CMK (cell line): ENCODE results near the gene PI4K2A.
"Not testable (repeated sequence)": the region's sequence is repeated elsewhere in the genome, so short reads cannot be mapped to it uniquely, and the experiment has no call there.

ENCODE experiments used
- DNase-seq: peaks from one replicate; pipeline ENCODE4 v3.0.0-alpha.2; 2010; ENCODE audit warnings: low read depth

The PI4K2A gene

DNA sequence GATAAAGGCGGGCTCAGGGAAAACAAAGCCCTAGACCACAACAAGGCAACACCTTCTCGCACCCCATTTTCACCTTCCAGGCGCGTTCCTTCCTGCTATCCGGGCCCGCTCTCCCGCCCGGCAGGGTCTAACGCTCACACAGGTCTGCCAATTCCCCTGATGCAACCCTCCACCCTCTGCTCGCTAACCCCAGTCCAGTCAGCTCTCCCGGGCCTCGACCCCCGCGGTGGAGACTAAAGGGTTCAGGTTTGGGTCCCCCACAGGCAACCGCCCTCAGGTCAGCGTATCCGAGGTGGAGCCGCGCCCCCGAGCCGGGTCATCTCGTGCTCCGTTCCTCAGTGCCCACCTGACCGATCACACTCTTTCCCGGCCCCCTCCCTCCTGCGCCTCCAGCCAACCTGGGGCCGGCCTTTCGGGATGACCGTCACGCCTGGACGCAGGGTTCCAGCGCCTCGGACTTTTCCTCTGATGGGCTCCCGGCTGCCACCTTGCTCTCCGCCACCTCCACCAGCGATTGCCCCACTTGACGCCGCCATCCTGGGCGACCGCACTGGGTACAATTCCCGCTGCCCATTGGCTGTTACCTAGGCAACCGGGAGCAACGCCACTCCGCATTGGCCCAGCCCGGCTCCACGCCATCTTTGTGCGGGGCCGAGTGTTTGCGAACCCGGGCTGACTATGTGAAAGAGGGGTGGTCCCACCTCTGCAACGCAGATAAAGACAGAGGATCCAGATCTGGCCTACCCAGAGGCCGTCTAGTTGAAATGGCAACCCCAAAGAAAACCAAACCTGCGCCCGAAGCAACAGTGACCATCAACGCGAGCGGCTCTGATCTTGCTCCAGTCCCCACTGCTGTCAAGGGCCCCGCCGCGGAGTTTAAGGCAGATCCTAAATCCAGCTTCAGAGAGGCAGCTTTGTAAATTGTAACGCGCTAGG lies 7.3 kb upstream of the PI4K2A start, which contains the start of gene MORN4:
MORN4 (minus strand) TSS at position 552 of the 936 bp plus-strand sequence. CDS start 13,847 bp downstream, outside the sequence.
- DNase-seq, result peak; percentile 59

DNA sequence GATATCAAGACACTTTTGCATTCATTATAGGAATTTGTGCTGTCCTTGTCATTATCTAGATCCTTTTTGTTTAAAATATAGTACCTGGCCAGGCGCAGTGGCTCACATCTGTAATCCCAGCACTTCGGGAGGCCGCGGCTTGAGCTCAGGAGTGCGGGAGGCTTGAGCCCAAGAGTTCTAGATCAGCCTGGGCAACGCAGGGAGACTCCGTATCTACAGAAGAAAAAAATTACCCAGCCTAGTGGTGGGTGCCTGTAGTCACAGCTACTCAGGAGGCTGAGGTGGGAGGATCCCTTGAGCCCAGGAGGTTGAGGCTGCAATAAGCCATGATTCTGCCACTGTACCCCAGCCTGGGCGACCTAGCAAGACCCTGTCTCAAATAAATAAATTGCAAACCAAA lies 6.5 kb upstream of the PI4K2A start:
- no peak for DNase-seq

DNA sequence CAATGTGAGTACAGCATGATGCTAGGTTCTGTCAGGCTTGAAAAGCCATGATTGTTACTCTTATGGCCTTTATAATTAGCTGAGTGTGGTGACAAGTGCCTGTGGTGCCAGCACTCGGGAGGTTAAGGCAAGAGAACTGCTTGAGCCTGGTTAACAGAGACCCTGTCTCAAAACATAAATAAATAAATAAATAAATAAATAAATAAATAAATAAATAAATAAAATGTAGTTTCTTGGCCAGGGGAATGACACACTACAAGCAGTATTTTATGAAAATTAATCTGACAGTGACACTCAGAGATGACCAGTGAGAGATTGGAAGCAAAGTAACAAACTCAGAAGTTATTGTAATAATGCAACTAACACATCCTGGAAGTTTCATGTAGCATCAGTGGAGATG lies 4.9 kb upstream of the PI4K2A start:
- no peak for DNase-seq

DNA sequence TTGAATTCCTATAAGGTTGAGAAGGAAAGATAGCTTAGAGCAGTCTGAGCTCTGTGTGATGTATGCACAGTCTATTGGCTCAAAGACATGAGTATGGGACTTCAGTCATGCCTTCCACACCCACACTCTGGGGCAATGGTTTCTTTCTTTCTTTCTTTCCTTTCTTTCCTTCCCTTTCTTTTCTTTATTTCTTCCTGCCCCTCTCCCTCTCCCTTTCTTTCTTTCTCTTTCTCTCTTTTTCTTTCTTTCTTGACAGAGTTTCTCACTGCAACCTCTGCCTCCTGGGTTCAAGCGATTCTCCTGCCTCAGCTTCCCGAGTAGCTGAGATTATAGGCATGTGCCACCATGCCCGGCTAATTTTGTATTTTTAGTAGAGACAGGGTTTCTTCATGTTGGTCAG lies 1.4 kb upstream of the PI4K2A start:
- not testable (repeated sequence) for DNase-seq

DNA sequence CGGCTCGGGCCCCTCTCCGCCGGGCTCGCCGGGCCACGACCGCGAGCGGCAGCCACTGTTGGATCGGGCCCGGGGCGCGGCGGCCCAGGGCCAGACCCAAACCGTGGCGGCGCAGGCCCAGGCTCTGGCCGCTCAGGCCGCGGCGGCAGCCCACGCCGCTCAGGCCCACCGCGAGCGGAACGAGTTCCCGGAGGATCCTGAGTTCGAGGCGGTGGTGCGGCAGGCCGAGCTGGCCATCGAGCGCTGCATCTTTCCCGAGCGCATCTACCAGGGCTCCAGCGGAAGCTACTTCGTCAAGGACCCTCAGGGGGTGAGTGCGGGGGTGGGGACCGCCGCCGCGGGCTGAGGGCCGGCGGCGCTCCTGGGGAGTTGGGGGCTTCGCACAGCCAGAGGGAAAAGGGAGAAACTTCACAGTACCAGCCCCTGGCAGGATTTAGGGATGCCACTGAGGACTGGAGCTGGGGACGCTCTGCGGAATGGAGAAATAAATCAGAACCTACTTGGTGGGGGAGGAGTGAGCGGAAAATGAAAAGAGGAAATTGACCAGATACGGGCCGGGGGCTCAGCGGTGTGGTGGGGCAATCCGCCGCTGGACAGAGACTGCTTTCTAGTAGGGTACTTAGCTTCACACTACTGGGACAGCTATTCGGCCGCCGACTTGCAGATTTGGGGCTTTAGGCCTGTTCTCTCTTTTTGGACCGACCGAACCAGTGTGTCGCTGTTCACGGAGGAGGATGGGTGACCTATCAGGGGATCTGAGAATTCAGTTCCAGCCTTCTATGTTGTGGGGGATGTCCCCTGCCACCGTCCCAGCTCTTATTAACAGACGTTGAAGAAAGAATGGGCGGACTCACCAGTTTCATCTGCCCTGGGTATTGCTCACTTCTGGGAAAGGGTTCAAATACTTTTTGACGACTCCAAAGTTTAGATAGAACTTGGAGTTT lies 669 bp downstream of the PI4K2A start:
- no peak for DNase-seq

DNA sequence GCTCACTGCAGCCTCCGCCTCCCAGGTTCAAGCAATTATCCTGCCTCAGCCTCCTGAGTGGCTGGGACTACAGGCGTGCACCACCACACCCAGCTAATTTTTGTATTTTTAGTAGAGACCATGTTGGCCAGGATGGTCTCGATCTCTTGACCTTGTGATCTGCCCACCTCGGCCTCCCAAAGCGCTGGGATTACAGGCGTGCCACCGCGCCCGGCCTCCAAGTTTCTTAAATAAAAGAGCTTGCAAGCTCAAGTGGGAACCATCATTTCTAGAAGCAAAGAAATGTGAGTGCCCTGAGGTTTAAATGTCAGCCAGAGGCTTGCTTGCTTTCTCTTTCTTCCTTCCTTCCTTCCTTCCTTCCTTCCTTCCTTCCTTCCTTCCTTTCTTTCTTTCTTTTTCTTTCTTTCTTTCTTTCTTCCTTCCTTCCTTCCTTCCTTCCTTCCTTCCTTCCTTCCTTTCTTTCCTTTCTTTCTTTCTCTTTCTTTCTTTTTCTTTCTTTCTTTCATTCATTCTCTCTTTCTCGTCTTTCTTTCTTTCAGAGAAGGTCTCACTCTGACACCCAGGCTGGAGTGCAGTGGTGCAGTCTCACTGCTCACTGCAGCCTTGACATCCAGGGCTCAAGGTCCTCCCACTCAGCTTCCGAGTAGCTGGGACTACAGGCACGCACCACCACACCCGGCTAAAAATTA lies 2.1 kb downstream of the PI4K2A start:
- DNase-seq, result not testable (repeated sequence)

DNA sequence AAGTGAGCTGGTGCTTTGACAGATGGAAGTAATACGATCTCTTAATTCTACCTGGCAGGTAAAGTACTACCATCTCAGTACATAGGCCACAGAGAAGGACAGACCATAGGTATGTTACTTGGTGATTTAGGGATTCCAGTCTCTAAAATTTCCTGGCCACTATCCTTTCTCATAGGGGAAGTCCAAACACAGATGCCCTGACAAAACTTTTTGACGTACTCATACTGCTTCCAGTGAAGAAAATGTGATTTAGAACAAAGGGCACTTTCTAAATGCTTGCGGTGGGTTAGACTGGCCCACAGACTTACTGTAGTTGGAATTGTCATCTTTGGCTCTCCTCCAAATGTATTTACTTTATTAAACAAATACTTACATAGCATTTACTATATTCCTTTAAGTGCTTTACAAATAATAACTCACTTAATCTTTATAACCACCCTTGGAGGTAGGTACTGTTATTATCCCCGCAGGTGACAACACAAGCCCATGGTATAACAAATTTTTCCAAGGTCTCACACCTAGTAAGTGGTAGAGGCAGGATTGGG lies 3.0 kb downstream of the PI4K2A start:
- no peak for DNase-seq

DNA sequence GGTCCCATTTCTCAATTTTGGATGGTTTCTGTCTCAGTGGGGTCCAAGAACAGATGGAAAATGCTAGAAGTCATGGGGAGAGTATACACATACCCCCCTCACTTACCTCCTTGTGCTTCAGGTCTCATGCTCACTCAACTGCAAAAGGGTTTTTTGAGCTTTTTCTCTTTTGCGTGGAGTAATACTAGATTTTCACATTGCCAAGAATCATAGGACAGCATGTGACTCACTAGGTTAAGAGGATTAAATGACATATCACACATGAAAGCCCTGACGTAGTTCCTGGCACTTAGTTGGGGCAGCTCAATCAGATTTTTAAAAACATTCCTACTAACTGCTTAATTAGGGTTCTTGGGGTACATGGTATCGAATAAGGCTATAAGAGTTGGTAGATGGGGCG lies 4.5 kb downstream of the PI4K2A start:
- DNase-seq, result no peak

DNA sequence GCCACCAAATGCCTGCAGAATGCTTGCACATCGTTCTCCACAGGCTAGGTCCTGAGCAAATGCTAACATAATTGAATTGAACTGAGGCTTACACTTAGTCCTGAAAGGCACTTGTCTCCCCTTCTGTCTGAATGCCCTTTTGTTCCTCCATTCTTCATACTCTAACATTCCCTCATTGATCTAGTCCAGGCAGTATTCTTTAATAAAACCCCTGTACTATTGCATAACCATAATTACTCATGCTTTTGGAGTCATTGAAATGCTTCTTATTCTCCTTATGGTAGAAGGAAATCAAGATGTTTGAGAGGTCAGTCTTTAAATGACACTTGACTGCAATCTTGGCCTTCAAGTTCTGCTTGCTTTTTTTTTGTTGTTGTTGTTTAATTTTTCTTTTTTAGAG lies 7.1 kb downstream of the PI4K2A start:
- no peak for DNase-seq

DNA sequence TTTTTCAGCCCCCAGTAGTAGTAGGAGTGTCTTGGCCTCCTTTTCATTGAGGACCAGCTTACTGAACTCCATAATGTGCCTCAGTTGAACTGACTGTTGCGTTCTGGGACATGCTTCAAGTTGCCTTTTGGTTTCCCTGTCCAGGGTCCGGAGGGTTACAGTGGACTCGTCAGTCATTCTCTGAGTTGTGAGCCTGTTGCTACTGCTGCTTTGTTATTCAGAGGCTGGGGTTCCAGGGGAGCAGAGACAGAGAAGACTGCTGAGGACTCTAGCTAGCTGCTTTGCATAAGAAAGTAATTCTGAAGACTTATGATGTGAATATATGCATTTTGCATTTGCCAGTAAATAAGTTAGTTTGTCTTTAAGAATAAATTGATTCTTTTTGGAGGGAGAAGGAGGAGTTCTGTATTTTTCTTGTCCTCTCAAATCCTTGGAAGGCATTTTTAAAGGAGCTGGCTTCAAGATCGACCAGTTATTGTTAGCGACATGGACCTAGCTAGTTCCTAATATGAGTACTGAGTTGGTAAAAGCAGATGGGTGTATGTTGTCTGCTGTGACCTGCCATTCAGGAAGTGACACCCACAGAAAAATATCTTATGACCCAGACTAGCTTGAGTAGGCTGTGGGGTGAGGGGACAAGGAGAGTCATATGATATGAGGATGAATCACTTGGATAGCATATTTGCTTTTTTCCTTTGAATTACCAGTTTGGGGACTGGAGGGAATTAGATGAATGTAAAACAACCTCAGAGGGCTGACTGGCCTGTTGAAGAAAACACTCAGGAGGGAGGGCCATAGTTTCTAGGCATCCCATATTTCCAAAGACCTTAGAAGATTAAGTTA lies 8.3 kb downstream of the PI4K2A start:
- no peak for DNase-seq

DNA sequence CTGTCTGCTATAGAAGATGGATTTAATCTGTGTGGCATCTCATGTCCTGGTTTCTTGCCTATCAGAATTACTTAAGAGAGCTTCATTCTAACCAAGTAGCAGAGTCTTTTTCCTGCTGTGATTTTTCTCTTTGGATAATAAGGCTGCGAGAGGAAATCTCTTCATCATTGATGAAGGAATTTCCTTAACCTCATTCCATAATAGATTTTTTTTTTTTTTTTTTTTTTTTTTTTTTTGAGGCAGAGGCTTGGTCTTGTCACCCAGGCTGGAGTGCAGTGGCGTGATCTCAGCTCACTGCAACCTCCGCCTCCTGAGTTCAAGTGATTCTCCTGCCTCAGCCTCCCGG lies 8.9 kb downstream of the PI4K2A start:
- DNase-seq, result not testable (repeated sequence)

DNA sequence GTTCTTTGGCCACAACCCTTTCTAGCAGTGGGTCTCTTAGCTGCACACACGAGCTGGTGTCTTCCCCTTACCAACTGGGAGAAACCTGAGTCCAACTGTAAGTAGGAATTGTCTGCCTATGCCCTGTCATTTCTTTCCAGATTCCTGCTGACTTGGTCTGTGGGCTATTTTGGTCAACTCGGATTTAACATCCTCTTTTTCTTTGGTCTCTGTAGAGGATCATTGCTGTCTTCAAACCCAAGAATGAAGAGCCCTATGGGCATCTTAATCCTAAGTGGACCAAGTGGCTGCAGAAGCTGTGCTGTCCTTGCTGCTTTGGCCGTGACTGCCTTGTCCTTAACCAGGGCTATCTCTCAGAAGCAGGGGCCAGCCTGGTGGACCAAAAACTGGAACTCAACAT lies 10.3 kb downstream of the PI4K2A start:
- no peak for DNase-seq

DNA sequence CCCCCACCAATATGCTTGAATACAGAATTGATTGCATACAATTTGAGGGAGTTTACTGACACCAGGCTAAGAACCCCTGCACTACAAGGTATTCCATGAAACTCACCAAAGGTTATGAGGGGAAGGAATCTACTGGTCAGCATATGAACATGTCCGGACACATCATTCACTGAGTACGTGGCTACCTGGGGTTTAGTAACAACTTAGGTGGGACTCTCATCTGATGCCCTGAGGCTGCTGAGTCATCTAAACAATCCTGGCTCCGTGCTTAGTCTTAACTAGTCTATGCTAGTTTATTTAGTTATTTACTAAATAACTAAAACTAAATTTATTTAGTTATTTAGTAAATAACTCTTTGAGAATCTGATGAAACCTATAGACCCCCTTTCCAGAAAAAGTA lies 11.3 kb downstream of the PI4K2A start:
- DNase-seq, result no peak

DNA sequence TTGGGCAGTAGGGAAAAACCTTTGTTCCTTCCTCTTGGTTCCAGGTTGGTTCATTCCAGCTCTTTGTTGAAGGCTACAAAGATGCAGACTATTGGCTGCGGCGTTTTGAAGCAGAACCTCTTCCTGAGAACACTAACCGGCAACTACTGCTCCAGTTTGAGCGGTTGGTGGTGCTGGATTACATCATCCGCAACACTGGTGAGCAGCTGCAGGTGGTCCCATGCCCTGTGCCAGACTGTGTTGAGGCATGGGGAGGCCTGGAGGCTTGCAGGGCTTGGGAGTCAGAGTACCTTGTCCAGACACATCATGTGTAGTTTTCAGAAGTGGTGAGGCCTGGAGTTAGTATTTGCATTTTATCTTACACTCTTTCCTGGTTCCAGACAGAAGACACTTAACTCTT lies 16.3 kb downstream of the PI4K2A start:
- no peak for DNase-seq

DNA sequence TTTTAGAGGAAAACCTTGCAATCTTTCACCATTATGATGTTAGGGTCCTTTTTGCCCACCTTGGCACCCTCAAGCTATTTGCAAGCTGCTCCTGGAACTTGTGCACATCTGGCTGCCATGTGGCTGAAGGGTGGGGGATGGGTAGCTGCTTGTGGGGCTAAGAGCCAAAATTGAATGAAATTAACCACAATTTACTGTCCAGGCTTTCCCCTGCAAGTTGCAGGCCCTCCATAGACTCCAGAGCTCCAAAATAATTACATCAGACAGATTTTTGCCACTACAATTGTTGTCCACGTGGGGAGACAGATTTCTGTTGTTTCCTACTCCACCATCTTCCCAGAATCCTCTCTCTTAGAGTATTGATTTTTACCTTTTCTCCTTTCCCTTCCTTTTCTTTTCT lies 19.1 kb downstream of the PI4K2A start:
- DNase-seq, result no peak

DNA sequence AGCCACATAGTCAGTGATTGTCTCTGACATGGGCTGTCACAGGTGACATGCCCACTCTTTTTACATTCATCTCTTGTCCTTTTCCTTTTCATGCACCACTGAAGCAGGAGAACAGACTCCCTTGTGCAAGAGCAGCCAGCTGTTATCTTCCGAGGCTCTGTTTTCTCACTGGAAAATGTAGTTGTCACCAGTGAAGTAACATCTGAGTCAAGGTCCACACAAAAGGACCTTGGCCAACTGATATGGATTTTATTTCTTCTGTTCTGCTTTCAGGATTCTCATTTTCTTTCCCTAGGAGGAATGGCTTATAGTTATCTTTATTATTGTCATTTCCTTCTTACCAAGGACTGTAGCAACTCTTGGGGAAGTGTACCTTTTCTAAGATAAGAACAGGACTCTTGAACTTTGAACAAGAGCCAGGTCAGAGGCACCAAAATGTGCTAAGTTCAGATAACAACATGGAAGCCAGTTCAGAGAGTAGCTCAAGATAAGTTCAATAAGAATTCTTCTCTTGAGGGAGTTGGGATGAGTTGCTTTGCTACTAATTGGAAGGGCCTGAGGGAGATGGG lies 23.9 kb downstream of the PI4K2A start:
- peak; percentile 56 for DNase-seq

DNA sequence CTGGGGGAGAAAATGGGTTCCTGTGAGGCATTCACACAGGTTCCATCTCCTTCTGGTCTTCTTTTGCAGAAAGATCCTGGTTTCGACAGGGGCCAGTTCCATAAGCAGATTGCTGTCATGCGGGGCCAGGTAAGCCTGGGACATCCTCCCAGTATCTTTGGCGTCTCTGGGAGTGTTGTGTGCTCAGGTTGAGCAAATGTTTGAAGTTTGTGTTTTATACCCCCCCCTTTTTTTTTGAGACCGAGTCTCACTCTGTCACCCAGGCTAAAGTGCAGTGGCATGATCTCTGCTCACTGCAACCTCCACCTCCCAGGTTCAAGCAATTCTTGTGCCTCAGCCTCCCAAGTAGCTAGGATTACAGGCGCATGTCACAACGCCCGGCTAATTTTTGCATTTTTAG lies 26.5 kb downstream of the PI4K2A start:
- no peak for DNase-seq

DNA sequence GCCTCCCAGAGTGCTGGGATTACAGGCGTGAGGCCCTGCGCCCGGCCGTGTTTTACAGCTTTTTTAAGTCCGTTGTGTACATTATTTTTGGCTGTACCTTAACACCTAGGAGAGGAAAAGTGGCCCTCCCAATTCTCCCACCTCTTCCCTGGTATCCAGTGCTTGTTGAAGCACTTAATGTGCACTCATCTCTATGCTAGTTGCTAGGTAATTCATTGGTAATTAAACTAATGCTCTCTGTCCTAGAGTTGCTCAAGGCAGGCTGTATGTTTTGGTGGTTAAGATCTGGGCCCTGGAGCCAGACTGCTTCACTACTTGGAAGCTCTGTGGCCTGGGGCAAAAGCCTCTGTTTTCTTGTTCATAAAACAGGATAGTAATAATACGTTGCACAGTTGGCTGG lies 27.0 kb downstream of the PI4K2A start:
- DNase-seq, result no peak

DNA sequence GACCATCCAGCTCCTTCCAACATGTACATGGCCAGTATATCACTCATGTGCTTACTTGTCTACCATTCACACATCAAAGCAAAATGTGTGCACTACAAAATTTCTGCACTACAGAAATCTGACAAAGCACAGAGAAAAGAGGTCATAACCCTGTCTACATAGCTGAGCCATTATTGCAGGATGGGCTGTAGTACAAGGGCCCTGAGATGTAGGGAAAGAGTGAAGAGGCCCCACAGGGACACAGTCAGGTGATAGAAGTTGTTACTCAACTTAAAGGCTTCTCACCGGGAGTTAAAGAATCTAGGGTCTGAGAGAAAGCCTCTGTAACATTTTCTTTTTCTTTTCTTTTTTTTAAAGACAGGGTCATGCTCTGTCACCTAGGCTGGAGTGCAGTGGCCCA lies 29.1 kb downstream of the PI4K2A start:
- no peak for DNase-seq

DNA sequence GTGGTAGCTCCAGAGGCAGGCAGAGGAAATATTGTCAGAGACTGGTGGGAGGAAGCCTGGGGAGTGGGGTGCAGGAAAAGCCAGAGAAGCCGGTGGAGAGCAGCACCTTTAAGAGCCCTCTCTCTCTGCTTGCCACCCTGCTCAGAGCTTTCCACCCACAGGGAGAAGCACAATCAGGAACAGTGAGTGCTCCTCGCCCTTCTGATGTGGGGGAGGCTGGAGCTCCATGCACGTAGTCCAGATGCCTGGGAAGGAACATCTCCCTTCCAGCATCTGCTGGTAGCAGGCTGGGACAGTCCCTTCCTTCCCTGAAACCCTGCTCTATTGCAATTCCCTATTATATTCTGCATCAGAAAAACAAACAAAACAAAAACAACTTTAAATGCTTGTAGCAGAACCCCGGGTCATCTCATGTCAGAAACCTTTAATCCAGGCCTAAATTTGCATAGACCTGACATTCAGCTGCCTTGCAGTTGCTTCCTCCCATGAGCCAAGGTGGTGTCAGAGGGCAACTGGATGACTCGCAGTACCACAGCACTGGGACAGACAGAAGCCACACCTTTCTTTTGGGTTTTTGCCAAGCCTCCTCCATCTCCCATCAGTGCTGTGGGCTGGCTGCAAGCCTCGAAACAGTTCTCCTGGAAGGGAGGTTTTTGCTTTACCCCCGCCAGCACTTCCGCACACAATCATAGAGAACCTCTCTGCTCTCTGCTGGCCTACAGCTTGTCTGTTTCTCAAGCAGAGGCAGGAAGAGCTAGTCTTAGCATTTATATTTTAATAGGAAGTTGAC lies 33.5 kb downstream of the PI4K2A start:
- DNase-seq, result no peak
